Measurements from ENCODE around the gene MBD5.

Gene MBD5

DNA sequence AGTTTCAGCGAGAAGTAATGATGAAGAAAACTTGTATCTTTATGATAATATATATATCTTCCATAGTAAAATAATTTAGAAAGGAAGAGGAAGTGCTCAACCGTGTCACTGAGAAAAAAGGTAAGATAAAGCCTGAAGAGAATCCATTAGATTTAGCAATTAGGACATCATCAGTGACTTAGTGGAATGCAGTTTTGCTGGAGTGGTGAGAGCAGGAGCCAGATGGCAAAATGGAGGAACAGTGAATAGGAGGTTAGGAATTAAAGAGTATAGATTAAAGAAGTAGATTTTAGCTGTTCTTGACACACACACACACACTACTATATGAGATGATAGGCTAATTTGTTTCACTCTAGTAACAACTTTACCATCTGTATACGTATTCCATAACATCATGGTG, 466.5 kb downstream of the MBD5 start:
- no peak for DNase-seq

DNA sequence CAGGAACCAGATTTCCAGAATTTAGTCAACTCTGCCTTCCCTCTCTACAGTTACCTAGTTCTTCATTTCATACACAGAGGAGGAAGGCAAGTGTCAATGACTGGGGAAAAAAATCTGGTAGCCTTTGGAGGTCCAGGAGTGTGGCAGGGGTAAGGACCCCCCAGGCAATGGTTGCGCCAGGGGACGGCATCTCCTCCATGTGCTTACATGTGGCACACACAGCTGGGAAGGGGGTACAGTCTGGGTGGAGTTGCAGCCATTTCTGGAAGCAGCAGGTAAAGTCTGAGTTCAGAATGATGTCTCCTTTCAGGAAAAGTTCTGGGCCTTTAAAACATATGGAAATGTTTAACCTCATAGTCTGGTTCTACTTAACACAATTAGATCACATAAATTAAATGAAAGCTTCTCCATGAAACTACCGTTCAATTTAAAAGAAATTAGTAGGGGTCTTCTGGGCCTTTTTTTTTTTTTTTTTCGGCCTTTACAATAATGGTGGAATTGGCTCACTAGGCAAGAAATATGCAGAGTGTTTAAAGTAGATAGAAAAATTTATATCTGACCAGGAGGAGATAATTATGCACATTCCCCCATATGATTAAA, 470.0 kb downstream of the MBD5 start:
- no peak for DNase-seq

DNA sequence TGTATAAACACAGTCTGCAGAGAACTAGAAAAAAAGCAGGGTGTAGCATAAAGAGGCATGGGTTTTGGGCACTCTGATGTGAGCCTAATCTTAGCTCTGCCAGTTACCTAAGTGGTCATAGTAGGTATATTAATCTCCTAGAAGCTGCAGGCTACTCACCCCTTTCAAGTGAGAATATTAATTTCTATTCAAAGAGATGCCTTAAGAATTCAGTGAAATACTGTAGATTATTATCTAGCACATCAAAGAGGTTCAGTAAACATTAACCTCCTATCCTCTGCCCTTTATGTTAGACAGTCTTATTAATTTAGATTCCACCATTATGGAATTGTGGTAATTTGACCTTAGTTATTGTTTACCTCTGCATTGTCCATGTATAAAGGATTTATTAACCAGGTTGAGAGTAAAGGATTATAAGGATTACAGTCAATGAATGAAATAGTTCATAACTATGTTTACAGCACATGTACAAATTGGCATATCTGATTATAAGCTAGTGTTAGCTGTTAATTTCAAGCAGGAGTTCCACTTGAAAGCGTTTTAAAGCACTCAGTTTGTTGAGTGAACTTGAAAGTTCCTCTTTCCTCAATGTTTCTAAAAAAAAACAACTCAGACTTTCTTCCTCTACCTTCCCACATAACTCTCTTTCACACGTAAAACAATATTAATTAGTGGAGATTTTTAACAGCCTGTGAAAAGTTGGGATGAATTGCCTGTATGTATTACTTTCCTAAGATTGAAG, 473.1 kb downstream of the MBD5 start:
- no peak for DNase-seq

DNA sequence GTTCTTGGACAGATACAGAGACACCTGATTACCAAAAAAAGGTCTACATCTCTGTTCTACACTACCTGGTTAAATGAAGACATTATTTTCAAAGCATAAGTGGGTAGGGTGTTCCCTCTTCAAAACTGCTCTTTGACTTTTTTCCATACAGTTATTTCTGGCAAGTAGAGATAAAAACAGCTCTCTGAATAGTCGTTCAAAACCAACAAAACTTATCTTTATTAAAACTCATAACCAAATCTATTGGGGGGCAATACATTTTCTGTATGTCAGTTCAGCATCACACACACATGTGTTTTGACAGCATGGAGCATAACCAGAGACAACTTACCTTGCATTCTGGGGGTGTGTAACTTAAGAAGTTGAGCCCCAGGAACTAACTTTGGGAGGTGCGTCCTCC, 474.7 kb downstream of the MBD5 start:
- no peak for DNase-seq

DNA sequence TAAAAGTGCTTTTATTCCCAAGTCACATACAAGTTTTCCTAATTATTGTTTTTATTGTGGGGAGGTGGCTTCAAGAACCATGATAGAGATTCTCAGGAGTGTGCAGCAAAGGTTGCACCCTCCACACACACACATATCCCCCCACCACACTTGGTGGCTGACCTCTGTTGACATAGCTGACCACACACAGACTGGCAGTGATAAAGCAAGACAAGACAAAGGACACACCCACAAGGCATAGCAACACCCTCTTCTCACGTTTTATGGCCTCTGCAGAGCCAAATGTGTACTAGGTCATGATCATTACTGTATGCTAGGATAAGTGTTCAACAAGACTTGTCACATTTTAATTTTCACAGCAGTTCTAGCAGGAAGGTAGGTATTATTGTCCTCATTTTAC, 480.7 kb downstream of the MBD5 start:
- DNase-seq = no peak

DNA sequence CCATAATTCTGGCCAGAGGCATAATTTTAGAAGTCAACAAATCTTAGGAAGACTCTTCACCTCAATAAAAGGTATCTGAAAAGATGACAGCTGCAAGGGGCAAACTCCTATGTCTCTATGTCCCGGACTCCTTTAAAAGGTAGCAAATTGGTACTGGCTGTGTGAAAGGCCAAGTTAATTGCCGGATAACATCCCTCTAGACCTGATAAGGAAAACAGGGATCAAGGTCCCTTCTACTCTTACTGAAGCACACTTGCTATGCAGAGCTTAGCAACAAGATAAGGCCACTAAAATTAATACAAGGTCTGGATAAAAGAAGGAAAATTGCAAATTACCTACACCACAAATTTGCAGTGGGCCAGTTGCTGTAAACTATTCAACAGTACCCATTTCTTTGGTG, 482.6 kb downstream of the MBD5 start:
- DNase-seq = no peak

DNA sequence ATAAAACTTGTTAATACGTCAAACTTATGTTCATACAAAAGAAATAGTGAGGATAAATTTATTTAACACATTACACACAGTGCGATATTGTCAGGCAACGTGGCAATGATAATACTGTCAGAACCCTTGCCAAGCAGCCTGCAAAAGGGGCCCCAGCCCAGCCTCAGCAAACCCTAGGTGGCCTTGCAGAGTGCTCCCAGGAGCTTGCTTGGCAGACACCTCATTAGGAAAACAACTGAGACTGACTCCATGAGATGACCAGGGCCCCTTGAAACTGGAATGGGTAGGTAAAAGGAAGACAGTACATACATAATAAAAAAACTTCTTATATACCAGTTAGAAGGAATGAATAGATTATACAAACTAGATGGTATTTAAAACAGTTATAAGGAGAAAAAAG, 487.1 kb downstream of the MBD5 start:
- no peak for DNase-seq

DNA sequence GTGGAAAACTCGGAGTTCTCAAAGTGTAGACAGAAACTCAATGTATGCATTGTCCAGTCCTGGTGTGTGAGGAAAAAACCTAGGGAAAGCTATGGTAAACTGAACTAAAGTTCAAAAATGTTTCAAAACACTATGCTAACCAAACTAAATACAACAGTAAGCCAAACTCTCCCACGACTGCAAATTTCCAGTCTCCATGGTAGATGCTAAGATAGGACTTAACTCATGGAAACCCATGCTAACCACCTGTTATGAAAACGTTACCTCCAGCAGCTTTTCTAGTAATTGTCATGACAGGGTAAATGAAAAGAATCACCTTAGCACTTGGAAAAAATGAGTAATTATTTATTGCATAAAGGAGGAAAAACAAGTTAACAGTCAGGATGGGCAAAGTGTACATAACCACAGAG, 488.0 kb downstream of the MBD5 start:
- no peak for DNase-seq

DNA sequence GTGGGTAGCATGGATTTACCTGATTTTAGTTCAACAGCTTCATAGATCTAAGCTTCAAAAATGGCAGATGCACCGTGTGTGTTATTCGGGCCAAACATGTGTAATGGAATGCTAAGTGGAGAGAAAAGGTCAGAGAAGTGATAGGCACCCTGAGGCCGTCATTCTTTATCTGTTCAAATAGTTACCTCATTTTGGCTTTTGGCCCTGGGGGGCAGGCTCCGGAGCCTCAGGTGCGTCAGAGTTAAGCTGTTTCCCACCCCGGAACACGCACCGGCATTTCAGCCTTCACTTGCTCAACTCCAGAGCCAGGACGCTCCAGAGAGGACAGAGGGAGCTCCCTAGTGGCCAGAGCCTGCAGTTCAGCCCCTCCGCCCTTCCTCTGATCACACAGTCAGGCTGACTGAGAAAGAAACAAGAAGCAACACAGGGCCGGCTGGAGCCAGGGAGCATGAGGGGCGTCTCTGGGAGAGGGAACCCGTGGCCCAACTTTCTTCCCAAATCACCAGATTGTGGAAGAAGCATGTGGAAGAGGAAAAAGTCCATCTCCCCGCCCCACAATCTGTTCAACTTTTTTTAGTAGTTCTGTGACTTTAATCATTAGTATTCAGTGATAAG, 488.5 kb downstream of the MBD5 start:
- peak; percentile 86 for DNase-seq

DNA sequence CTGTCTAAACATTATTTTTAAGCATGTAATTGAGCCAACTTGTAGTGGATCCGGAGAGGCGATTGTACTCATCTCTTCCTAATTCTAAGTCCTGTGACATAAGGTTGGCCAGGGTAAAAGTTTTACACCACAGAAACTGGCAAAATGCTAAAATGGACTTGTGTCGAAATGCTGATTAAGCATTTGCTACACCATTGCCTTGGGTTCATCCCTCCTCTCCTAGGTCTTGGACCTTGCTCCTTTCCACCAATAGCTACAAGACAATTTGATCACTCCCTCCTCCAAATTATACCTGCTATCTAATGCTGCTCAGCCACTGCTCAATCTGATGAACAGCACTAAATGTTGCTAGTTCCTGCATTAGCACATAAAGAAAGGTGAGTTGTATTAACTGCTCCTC, 491.0 kb downstream of the MBD5 start:
- no peak for DNase-seq

DNA sequence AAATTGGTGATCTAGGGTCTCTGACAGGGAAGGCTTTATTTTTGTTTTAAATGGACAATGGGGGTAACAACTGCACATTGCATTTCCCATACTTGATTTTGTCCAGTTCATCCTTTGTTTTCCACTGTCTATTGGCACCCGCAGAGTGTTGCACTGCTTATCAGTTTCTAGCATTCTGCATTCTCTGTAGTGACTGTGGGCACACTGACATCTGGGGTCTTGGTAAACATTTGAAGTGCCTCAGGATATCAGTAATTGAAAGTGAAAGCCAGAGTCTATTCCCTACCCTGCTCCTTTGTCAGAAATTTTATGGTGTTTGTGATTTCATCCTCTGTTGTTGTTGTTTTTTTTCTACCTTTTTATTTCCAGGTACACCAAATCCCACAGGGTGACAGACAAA, 491.6 kb downstream of the MBD5 start:
- no peak for DNase-seq

DNA sequence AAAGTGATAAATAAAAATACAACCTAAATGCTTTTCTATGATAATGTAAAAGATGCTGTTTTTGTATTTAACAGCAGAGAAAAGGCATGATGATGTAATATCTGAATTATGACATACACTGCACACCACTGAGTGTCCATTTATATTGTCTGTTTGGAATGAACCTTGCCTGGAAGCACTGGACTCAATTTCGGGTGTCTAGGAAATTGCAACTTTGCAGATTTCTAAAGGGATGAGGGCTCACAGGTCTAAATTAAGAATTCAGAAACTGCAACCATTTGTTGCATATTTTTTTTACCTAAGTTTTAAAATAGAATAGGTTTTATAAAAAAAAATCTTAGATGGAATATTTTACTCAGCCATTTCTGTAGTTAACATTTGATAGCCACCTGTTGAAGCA, 492.5 kb downstream of the MBD5 start:
- DNase-seq = no peak

DNA sequence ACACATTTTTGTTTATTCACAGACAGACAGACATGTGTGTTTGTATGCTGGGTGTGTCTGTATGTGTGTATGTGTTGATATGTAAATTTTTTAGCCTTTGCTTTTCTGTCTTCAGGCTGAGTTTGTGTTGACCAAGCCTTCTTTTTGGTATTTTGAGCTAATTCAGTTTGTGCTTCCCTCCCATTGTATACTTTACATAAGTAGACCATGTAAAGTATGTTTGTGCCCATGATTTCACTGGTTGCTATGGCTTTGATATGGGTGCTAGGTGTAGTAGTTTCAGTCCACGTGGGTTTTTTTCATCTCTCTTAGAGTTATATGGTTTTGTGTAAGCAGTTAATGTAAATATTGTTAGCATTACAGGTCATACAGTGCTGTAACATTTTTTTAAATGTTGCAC, 494.2 kb downstream of the MBD5 start:
- DNase-seq = no peak

DNA sequence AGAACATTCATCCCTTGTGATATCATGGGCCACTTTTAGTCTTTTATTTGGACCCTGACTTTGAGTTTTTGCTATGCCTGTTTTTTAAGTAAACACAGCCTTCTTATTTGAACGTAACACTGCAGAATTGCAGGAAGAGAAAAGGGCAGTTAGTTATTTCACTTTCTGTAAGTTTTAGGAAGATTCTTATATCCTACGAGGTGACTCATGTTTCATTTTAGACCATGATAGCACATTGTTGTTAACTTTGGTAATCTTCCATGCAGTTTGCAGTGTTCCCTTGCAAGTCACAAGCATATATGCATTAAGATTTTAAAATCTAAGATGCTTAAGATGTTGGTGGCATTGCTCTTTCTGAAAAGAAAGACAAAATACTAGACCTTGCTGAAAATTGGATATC, 495.1 kb downstream of the MBD5 start:
- no peak for DNase-seq

DNA sequence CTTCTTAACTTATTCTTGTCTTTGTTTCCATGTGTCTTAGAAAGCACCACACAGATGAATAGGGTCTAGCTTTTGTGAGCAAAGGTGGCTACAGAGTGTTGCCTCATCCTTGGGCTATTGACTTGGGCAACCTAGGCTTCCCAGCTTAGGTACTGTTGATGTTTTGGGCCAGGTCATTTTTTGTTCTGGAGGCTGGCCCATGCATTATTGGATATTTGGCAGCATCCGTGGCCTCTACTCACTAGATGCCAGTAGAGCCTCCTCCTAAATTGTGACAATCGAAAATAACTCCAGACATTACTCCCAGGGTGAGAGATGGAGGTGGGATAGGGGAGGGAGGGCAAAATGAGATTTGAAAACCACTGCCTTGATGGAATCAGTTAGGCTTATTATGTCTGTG, 496.4 kb downstream of the MBD5 start:
- no peak for DNase-seq

DNA sequence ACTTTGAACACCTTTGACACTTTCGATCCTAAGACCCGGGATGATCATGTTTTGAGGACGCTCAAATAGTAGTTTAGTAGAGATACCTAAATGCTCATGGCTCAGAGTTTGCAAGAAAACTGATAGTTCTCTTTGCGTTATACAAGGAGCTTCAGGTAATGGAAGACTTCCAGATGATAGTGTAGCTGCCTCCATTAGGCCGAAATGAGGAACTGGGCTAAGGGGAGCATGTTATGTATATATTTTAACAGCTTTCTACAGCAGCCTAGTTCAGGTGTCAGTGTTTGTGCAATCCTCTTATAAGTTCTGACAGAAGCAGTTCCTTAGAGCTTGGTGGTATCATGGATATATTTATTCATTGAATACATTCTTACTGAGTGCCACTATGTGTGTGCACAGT, 496.9 kb downstream of the MBD5 start:
- no peak for DNase-seq

DNA sequence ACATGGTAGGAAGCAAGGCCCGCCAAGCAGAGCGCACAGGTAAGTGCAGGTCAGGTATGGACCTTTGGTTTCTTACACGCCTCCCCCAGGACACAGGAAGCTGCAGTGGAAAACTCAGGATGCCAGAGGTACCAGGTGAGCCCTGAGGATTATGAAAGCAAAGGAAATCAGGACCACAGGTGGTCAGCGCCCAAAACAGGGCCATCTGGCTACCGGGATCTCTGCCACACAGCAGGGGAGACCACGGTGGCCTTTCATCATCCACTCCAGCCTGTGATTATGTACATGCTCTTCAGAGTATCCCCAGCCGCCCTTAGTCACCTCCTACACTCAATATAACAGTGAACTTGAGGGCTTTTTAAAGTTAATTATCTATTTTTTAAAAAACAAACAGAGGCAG, 498.1 kb downstream of the MBD5 start:
- DNase-seq = no peak

DNA sequence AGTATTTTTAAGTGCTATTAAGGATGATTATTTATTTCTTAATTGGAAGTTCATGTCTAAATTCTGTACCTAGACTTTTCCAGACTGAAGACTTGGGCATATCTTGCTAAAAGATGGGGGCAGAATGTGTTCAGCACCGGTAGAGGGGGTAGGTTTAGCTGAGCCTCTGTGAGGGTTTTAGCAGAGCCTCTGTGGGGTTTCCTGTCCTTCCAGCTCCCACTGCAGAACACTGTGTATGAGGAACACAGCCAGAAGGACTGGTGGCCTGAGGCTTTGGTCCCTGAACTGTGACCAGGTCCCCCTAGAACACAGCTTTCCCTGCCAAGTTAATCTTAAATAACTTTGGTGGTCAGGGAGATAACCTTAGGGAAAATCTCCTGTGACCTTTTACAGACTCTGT, 500.3 kb downstream of the MBD5 start:
- no peak for DNase-seq

DNA sequence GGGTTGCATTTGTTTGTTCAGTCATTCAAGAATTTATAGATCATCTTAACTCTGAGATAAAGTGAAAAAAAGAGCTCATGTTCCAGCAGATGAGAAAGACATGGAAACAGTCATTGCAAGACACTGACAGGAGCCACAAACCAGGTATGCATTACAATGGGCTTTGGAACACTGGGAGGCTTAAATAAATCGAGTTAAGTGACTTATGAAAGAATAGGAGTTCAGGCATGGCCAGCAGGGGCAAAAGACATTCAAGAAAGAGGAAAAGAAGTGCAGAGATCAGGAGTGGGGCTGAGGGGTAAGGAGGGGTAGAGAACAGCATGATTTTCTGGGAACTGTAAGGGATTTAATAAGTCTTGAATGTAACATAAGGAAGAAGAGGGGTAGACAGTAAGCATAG, 502.4 kb downstream of the MBD5 start:
- DNase-seq = no peak

DNA sequence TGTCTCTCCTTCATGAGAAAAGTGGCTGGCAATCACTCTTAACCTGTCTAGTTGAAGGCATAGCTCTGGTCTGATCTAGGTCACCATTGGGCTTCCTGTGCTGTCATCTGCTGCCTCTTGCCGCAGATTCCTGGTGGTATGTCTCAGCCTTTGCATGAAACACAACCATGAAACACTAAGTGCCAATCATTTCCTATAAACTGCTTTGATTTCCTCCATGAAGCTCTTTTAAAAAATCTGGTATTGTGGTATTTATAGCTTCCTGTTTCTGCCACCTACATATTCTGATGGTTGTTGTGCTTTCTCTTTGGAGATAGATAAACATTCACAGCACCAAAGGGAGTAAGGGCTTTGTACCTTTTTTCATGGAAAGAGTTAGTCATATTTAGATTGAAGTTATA, 503.6 kb downstream of the MBD5 start:
- peak; percentile 52 for DNase-seq

DNA sequence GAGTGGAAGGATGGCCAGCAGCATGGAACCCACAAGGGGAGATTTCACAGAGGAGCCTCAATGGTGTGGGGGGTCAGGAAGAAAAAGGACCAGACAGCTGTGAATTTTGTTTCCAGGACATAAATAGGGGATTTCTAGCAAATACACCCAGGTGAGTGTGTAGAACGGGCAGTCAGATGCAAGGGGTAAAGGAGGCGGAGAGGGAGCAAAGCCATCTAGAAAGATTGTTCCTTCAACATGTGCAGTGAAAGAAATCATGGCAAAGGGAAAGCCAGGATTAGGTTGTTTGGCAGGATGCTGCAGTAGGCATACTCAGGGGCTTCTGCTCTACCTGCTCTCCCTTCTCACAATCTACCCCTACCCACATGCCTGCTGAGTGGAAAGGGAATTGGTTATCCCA, 504.2 kb downstream of the MBD5 start:
- no peak for DNase-seq

DNA sequence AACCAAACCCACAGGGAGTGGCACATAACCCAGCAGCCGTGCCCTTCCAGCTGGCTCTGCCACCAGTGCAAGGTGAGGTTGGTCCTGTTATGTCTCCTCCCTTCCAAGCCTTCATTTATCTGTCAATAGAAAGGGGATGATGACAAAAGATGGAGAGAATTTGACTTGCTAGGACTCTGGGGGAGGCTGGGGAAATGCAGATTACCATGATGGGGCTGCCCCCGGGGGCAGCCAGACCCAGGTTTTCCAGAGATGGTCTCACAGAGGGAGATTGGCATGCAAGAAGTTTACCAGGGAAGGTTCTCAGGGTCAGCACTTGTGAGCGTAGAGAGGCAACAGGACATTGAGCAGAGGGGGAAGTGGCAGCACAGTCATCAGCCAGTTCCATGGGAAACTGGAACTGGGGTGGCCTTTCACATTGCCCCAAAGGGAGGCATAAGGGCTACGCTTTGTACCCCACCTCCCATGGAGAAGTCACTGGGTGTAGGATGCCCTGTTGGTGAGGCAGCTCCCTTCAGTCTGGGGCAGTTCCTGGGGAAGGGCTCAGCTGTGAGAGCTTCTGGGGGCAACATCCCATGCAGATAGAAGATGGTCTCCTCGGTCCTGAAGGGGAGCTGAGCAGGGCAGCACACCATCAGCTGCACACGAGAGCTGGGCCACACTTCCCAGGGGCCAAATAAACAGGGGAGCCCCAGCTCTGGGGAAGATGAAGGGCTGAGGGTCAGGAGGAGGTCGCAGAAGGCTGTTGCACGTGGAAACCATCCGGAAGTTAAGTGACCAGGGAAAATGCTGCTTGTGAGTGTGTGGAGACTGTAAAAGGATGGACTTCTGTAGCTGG, 505.8 kb downstream of the MBD5 start:
- DNase-seq = no peak

DNA sequence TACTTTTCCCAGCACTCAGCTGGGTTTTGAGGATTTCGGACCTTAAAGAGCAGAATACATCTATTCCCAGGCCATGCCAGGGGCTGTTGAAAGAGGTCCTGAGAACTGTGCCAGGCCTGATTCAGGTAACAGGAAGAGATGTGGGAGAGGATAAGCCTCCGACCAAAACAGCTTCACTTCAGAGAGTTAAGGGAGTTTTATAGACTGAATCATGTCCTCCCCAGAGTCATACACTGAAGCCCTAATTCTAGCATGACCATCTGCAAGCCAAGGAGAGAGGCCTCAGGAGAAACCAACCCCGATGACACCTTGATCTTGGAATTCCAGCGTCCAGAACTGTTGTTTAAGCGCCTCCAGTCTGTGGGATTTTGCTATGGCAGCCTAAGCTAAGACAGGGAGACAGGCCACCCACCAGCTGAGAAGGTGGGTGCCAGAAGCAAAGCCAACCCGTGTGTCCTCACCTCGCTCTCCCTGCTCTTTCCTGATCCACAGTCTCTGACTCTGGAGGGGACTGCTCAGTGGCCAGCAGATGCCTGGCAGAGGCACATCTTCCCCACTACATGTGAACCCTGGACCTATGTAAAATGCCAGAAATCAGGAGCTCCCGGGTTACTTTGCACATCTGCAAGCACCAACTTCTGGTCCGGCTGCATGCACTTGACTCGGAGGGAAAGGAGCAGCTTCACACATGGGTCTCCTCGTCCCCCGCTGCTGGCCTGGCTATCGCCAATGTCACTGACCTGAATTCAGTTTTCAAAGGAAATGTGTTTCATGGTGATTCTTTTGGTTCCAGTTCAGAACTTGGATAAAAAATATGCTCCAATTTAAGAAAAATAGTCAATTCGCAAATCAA, 506.8 kb downstream of the MBD5 start:
- DNase-seq = no peak
